Measurements from ENCODE around the gene CCDC27. TPM values are rescaled to one million over a fixed set of nuclear protein-coding genes. Genes with fewer than 3 reads are reported as not detected.

The CCDC27 gene
- total RNA-seq, 1 experiment from 2014 or later, result not detected

DNA sequence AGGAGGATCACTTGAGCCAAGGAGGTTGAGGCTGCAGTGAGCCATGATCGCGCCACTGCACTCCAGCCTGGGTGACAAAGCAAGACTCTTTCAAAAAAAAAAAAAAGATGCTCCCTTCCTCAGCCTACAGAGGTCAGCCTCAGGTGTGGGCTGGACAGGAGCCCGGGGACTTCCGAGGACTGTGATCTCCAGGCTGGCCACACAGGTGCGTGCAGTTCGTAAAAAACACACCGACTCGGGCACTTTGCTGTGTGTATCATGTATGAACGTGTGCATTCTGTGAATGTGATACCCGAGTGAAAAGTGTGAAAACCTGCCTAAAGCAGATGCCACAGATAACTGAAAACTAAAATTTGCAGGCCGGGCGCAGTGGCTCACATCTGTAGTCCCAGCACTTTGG, 8.4 kb upstream of the CCDC27 start:
- H3K36me3 ChIP-seq (ENCODE audit: control insufficient read depth, insufficient read depth, low read length), result no peaks in the 10 kb centered on the region; the same call in 1 of the 2 replicates
- no peaks in the 10 kb centered on the region for H3K9me3 ChIP-seq (ENCODE audit: control insufficient read depth, insufficient read depth, low read depth, low read length)
- ATAC-seq, result no peak
- TF ChIP-seq SIN3A (IDR thresholded peaks at IDR 0.05; ENCODE audit: borderline replicate concordance, insufficient read depth, low read depth, low read length) (no peak), TCF7L2 (IDR thresholded peaks at IDR 0.05; ENCODE audit: low read depth, low read length) (no peak)
- TF ChIP-seq, protein P1, sequence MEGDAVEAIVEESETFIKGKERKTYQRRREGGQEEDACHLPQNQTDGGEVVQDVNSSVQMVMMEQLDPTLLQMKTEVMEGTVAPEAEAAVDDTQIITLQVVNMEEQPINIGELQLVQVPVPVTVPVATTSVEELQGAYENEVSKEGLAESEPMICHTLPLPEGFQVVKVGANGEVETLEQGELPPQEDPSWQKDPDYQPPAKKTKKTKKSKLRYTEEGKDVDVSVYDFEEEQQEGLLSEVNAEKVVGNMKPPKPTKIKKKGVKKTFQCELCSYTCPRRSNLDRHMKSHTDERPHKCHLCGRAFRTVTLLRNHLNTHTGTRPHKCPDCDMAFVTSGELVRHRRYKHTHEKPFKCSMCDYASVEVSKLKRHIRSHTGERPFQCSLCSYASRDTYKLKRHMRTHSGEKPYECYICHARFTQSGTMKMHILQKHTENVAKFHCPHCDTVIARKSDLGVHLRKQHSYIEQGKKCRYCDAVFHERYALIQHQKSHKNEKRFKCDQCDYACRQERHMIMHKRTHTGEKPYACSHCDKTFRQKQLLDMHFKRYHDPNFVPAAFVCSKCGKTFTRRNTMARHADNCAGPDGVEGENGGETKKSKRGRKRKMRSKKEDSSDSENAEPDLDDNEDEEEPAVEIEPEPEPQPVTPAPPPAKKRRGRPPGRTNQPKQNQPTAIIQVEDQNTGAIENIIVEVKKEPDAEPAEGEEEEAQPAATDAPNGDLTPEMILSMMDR (IDR thresholded peaks at IDR 0.05), result no peak
- TF ChIP-seq, protein P2, sequence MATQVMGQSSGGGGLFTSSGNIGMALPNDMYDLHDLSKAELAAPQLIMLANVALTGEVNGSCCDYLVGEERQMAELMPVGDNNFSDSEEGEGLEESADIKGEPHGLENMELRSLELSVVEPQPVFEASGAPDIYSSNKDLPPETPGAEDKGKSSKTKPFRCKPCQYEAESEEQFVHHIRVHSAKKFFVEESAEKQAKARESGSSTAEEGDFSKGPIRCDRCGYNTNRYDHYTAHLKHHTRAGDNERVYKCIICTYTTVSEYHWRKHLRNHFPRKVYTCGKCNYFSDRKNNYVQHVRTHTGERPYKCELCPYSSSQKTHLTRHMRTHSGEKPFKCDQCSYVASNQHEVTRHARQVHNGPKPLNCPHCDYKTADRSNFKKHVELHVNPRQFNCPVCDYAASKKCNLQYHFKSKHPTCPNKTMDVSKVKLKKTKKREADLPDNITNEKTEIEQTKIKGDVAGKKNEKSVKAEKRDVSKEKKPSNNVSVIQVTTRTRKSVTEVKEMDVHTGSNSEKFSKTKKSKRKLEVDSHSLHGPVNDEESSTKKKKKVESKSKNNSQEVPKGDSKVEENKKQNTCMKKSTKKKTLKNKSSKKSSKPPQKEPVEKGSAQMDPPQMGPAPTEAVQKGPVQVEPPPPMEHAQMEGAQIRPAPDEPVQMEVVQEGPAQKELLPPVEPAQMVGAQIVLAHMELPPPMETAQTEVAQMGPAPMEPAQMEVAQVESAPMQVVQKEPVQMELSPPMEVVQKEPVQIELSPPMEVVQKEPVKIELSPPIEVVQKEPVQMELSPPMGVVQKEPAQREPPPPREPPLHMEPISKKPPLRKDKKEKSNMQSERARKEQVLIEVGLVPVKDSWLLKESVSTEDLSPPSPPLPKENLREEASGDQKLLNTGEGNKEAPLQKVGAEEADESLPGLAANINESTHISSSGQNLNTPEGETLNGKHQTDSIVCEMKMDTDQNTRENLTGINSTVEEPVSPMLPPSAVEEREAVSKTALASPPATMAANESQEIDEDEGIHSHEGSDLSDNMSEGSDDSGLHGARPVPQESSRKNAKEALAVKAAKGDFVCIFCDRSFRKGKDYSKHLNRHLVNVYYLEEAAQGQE (IDR thresholded peaks at IDR 0.05; ENCODE audit: insufficient read depth in 1 of 2, low read depth in 2 of 2, low read length in 1 of 2), result no peak
- no peaks in the 10 kb centered on the region for H3K27me3 ChIP-seq (ENCODE audit: control insufficient read depth, insufficient read depth, low read length)
- H3K4me3 ChIP-seq (ENCODE audit: low read depth in 2 of 2, low read length in 2 of 2), result no peak overlapping the region
- in situ Hi-C loops (cut with HindIII; ENCODE audit: low pct_unique_long_range_greater_than_20kb, low sequenced_read_pairs), result no loop called here
- no peak for DNase-seq (ENCODE audit: low read depth, low spot score)
- no TSS peak for BruUV-seq (replicated peaks)
- ChIA-PET POLR2A (no interaction called here), CTCF (no interaction called here)
- intact Hi-C loops (cut with micrococcal nuclease; ENCODE audit: unreplicated experiment), result no loop called here
- H3K4me1 ChIP-seq (ENCODE audit: control insufficient read depth, insufficient read depth, low read length), result peaks cover 8% of the 10 kb centered on the region
- no peak overlapping the region for H3K27ac ChIP-seq (ENCODE audit: low read length)

DNA sequence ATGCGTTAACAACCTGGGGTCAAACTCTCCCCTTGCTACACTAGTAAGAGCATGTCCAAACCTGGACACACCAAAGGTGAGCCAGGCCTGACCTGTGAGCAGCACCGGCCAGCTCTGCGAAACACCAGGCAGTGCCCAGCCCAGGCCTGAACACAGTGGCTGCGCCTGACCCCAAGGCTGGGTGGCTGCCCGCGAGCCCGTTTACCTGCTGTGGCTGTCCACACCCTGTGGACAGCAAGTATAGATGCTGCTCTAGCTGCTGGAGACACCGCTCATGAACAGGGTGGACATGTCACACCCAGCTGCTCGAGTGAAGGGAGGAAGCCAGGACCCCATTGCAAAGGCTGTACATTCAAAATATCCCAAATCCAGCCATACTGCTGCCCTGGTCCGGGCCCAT, 7.6 kb upstream of the CCDC27 start:
- H3K4me3 ChIP-seq (ENCODE audit: low read depth in 2 of 2, low read length in 2 of 2), result no peak overlapping the region
- DNase-seq (ENCODE audit: low read depth, low spot score) (no peak), ATAC-seq (no peak)
- no peaks in the 10 kb centered on the region for H3K9me3 ChIP-seq (ENCODE audit: control insufficient read depth, insufficient read depth, low read depth, low read length)
- H3K27me3 ChIP-seq (ENCODE audit: control insufficient read depth, insufficient read depth, low read length), result no peaks in the 10 kb centered on the region
- H3K4me1 ChIP-seq (ENCODE audit: control insufficient read depth, insufficient read depth, low read length), result peaks cover 8% of the 10 kb centered on the region
- H3K36me3 ChIP-seq (ENCODE audit: control insufficient read depth, insufficient read depth, low read length), result no peaks in the 10 kb centered on the region; the same call in 1 of the 2 replicates
- intact Hi-C loops (cut with micrococcal nuclease; ENCODE audit: unreplicated experiment), result no loop called here
- ChIA-PET POLR2A (no interaction called here), CTCF (no interaction called here)
- no peak for TF ChIP-seq POLR2AphosphoS5 (IDR thresholded peaks at IDR 0.05; ENCODE audit: low read depth, low read length)
- TF ChIP-seq, protein P2 (IDR thresholded peaks at IDR 0.05; ENCODE audit: insufficient read depth in 1 of 2, low read depth in 2 of 2, low read length in 1 of 2), result no peak
- TF ChIP-seq TCF7L2 (IDR thresholded peaks at IDR 0.05; ENCODE audit: low read depth, low read length), result no peak
- TF ChIP-seq SIN3A (IDR thresholded peaks at IDR 0.05; ENCODE audit: borderline replicate concordance, insufficient read depth, low read depth, low read length), result no peak
- TF ChIP-seq, protein P1 (IDR thresholded peaks at IDR 0.05), result no peak
- H3K27ac ChIP-seq (ENCODE audit: low read length), result no peak overlapping the region
- in situ Hi-C loops (cut with HindIII; ENCODE audit: low pct_unique_long_range_greater_than_20kb, low sequenced_read_pairs), result no loop called here
- no TSS peak for BruUV-seq (replicated peaks)
